Activated CD4-positive, alpha-beta T cell treated with anti-CD3 and anti-CD28 coated beads, Interleukin-2, amount 50 U/mL, for 48 hours (primary cell): Measurements from ENCODE around the gene DMD.

Experiments used
- DNase-seq, 2 experiments: peaks; one replicate each; pipeline ENCODE4 v3.0.0-alpha.2; 2020

Gene DMD

GRCh38 chrX:31130457-31131220 lies 2080.7 kb downstream of the DMD start:
- DNase-seq, result no peak

DNA sequence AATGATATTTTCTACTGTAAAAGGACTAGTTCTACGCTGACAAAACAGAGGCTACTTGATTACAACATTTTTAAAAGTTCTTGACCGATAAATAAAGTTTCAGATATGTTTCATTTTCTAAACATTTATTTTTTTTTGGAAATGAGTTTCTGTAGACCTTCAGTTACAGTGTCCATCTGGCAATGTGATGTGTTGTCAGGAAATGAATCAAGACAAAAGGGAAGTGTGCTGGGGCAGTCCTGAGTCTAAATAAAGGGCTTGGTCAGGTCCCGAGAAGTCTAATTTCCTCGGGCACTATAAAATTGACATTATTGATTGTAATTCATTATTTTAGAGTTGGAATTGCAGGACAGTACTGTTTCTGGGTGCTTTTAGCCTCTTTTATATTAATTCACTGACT lies 2082.5 kb downstream of the DMD start:
- no peak for DNase-seq

GRCh38 chrX:31127716-31128115 lies 2083.6 kb downstream of the DMD start:
- no peak for DNase-seq

DNA sequence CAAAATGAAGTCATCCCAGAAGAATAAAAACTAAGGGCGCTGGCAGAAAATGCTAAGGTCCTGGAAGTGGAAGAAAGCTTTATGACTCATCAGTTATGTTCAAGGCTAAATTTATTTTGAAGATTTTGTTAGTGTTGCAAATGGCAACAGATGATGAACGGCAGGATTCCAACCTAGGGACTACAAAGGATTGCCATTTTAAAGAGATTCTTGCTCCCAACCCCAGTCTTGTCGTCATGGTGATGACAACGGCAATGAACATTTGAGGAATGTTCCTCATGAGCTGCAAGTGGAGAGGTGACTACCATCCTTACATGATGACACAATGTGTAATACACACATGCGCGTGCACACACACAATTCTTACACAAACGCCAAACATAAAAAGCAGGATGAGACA lies 2085.1 kb downstream of the DMD start:
- no peak for DNase-seq

- no peak for DNase-seq
Observed at GRCh38 chrX:31124536-31124935, 2086.8 kb downstream of the DMD start.

GRCh38 chrX:31123335-31123734 lies 2088.0 kb downstream of the DMD start:
- no peak for DNase-seq

GRCh38 chrX:31117266-31117665 lies 2094.1 kb downstream of the DMD start:
- DNase-seq, result no peak

DNA sequence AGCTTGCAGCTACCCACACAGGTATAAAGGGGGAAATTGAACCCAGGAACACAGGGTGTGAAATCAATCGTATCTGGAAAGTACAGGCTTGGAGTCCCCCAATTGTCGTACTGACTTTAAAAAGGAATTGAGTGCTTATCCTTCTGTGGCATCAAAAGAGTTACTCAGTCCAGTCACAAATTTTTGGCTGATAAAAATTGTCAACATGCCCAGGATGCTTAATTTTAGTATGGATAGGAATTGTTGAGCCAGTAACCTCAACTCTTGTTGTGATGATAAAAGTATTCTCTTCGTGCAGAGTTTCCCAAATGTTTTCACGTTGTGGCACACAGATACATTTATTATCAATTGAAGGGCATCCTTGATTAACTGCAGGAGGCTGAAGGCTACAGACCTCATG lies 2096.0 kb downstream of the DMD start:
- DNase-seq, result no peak

- no peak for DNase-seq
Observed at GRCh38 chrX:31114858-31115257, 2096.5 kb downstream of the DMD start.

GRCh38 chrX:31112226-31112999 lies 2098.9 kb downstream of the DMD start:
- DNase-seq, result no peak

DNA sequence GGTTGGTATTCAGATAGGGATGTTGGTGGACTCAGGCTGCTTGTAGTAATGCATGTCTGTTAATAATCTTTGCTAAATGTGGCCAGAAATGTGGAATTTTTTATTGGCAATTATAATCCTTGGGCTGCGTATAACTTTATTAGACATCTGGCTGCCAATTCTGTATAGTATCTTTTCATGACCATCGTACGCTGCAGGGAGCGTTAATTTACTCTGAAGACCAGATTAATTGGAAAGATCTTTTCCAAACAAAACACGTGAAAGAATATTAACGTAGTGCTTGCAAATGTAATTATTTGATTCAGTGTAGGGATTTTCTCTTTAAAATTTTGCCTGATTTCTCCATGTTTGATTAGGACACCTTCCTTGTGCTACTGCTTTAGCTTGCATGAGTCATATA lies 2100.7 kb downstream of the DMD start:
- no peak for DNase-seq

DNA sequence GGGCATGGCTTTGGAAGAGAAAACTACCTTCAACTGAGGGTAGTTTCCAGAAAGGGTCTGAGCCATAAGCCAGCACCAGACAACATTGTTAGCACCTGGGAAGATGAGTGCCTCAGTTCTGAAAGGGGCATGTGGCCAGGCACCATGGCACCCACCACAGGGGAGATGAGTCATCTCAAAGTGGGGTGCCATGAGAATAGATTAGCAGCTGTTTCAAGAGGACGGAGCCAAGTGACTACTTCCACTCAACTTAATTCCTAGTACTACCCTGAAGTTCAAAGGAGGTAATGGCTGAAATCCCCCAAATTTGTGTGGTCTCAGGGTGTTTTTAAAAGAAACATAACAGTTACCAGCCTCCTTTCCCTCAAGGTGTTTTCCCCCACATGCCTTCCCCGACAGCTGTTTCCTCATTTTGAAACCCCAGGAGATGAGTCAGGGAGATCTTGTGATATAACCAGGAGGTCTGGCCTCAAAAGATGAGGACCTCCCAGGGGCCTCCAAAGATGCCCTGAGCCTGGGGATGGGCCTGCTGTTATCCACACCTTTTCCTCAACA lies 2111.7 kb downstream of the DMD start:
- DNase-seq, result peak; percentile 29 to 44

DNA sequence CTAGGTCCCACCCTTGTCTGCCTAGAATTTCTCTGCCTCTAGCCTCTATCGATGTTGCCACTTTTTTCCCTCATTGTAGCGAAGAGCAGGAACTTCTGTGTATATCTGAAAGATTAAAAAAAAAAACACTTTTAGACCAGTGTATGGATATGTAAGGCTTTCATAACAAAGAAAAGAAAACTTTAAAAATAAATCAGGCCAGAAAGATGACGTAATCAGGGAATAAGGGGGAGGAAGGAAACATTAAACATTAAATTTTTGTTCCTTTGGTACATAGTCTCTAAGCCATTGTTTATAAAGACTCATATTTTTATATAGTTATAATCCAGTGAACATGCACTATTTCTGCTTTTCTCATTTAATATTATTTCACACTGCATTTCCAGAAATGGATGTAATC lies 2113.3 kb downstream of the DMD start:
- DNase-seq, result no peak

DNA sequence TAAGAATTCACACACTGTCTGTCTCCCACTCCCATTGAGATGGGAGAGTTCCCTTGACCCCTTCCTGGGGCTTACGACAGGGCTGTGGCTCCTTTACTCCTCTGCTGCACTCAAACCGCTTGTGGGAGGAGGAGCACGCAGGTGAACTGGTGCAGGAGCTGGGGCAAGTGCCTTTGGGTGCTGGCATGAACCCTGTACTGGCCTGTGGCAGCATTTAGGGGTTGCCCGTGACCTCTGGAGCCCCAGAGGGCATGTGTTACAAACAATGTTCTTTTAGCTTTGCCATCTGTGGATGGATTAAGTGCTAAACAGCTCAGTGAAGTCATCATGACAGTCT lies 2117.7 kb downstream of the DMD start:
- DNase-seq, result no peak

DNA sequence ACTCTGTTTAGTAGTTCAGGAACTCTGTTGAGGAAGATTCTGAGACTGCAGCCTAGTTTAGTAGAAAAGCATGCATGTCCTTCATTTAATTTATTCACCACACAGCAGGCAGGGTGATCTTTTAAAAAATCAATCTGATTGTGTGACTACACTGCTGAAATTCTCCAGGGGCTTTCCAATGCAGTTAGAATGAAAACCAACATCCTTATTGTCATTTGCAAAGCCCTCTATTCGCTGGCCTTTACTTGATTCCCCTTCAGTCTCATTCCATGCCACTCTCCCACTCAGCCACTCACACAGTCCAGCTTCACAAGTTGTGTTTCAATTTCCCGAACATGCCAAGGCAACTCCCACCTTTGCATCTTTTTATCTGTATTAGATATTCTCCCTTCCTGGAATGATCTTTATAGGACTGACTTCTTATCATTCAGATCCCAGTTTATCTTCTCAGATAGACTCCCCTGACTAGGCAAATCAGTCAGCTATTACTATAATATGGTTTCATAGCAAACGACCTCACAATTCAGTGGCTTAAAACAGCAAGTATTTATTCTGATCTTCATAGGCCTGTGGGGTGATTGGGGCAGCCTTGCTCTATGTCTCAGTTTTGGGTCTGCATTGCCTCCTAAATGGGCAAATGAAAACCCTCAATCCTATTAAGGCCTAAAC lies 2118.2 kb downstream of the DMD start:
- DNase-seq, result no peak

- no peak for DNase-seq
Observed at GRCh38 chrX:31092476-31092875, 2118.9 kb downstream of the DMD start.

DNA sequence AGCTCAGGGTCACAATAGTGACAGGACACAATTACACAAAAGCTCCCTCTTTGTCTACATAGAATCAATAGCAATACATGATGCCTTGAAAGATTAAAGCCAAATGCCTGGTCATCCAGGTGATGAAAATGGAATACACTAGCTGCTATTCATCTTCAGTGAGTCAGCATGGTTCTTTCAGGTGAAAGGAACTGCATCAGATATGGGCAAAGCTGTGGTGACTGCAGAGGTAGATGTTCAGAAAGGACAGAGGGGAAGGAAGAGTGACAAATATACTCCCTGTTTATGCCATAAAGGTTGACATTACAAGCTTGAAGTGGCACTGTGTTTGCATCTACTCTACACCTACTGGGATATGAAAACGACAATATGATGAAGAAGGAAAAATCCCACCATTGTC lies 2119.5 kb downstream of the DMD start:
- no peak for DNase-seq

DNA sequence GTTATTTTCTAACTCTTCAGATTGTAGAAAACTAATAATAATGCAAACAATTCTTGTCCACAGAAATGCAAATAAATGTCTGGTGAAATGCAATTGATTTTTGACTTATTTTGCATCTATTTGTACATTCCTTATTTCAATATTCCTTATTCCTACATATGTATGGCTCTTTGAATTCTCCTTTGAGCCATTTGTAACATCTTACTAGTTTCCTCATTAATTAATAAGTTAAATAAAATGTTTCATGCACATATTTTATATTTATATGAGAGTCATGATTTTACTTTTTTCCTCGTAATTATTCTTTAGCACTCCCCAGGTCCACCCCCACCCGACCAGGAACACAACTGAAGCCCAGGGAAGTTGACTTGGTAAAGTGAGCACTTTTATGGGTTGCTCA lies 2136.8 kb downstream of the DMD start:
- no peak for DNase-seq

GRCh38 chrX:31071725-31072124 lies 2139.6 kb downstream of the DMD start, which contains the start of gene FTHL17:
FTHL17 (minus strand) TSS chrX:31072041; CDS start chrX:31071953, 88 bp downstream.
- DNase-seq, result no peak

DNA sequence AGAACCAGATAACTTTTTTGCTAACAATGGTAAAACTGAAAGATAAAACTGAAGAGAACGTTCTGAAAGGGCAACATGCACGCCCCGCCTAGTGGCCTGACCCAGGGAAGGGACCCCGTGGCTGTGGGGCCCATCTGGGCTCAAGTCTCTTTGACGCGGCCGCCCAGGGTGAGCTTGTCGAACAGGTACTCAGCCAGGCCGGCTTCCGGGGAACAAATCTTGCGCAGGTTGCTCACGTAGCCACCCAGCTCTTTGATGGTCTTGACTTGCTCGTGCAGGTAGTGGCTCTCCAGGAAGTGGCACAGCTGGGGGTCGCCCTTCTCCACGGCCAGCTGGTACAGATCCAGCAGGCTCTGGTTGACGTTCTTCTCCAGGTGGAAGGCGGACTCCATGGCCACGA lies 2140.1 kb downstream of the DMD start:
- DNase-seq, result no peak

DNA sequence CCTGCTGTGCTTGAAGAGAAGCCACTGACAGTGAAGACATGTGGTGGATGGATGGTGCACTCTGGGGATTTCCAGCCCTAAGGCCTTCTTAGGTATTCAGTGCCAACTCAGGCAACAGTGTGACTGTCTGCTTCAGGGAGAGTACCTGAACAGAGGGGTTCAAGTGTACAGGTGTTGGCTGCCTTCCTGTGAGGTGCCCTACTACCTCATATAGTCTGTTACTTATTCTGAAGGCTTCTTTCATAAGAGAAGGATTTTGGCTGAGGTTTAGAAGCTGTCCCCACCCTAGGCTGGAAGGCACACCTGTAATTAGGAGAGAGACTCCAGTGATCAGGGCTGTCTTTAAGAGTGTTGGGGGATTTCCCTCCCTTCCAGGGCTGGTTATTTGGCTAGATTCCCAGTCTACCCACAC lies 2141.3 kb downstream of the DMD start:
- no peak for DNase-seq
